GM21526 (cell line): ENCODE data around the gene DEFB119.
"Not testable (repeated sequence)": the region's sequence is repeated elsewhere in the genome, so short reads cannot be mapped to it uniquely, and the experiment has no call there.

Experiments used
- ATAC-seq: cut with Tn5 transposase; IDR thresholded peaks from one replicate; pipeline ENCODE4 v1.9.1; 2021; ENCODE audit warnings: moderate library complexity; ENCODE audit not compliant: unreplicated experiment, low FRiP score

The DEFB119 gene

GRCh38 chr20:31390490-31390889 is at the start of gene DEFB119:
TSS of gene DEFB119 (minus strand) at chr20:31390590. CDS start at chr20:31390483, 107 bp downstream.
- ATAC-seq: no peak

GRCh38 chr20:31430568-31431115 is 40.3 kb upstream of the DEFB119 start:
- no peak for ATAC-seq

DNA sequence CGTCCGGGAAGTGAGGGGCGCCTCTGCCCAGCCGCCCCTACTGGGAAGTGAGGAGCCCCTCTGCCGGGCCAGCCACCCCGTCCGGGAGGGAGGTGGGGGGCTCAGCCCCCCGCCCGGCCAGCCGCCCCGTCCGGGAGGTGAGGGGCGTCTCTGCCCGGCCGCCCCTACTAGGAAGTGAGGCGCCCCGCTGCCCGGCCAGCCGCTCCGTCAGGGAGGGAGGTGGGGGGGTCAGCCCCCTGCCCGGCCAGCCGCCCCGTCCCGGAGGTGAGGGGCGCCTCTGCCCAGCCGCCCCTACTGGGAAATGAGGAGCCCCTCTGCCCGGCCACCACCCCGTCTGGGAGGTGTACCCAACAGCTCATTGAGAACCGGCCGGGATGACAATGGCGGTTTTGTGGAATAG is 37.2 kb upstream of the DEFB119 start:
- not testable (repeated sequence) for ATAC-seq

DNA sequence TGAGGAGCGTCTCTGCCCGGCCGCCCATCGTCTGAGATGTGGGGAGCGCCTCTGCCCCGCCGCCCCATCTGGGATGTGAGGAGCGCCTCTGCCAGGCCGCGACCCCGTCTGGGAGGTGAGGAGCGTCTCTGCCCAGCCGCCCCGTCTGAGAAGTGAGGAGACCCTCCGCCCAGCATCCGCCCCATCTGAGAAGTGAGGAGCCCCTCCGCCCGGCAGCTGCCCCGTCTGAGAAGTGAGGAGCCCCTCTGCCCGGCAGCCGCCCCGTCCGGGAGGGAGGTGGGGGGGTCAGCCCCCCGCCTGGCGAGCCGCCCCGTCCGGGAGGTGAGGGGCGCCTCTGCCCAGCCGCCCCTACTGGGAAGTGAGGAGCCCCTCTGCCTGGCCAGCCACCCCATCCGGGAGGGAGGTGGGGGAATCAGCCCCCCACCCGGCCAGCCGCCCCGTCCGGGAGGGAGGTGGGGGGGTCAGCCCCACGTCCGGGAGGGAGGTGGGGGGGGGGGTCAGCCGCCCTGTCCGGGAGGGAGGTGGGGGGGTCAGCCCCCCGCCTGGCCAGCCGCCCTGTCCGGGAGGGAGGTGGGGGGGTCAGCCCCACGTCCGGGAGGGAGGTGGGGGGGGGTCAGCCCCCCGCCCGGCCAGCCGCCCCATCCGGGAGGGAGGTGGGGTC is 36.6 kb upstream of the DEFB119 start:
- ATAC-seq: not testable (repeated sequence)

DNA sequence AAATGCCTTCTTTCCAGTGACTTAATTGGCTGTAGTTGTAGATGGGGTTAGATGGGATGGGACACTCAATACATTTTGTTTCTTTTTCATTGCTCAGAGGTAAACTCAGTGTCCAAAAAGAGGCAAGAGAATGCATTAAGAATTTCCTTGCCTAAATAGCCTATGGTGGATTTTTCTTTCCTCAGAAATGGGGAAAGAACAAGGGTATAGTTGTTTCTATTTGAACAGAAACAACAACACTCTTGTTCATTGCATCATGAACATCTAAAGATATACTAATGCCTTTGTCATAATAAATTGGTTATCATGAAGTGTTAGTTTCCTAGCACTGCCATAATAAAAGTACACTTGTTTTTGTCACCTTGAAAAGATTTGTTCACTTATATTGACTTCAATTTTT is 35.4 kb upstream of the DEFB119 start:
- no peak for ATAC-seq

- no peak for ATAC-seq
Observed at GRCh38 chr20:31418307-31418706, 27.9 kb upstream of the DEFB119 start.

DNA sequence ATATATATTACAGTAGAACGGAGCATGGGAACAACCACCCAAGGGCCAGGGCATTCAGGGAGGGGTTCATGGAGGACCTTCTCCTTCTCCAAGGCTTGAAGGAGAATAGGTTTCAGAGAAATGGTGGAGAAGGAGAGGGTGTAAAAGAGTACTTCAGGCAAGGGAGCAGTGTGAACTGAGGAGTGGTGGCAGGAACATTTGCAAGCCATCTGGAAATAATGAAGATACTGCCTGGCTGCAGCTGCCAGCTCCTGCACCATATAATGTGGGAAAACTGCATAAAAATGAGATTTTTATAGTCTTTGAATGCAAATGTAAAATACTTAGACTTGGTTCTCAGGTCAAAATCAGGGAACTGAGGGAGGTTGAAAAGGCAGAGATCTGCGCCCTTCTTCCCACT is 25.3 kb upstream of the DEFB119 start:
- ATAC-seq: no peak

DNA sequence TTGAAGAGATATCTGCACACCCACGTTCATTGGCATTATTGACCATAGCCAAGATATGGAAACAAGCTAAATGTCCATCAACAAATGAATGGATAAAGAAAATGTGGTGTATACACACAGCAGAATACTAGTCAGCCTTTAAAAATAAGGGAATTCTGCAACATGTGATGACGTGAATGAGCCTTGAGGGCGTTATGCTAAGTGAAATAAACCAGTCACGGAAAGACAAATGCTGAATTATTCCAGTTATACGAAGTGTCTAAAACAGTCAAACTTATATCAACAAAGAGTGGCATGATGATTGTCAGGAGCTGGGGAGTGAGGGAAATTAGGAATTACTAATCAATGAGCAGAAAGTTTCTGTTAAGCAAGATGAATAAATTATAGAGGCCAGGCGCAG is 24.0 kb upstream of the DEFB119 start:
- ATAC-seq: no peak

- no peak for ATAC-seq
Observed at GRCh38 chr20:31410011-31410410, 19.6 kb upstream of the DEFB119 start.

GRCh38 chr20:31406115-31406514 is 15.7 kb upstream of the DEFB119 start, which contains the start of gene DEFB121:
TSS of gene DEFB121 (minus strand) at chr20:31406215. CDS start at chr20:31406152, 63 bp downstream.
- no peak for ATAC-seq

DNA sequence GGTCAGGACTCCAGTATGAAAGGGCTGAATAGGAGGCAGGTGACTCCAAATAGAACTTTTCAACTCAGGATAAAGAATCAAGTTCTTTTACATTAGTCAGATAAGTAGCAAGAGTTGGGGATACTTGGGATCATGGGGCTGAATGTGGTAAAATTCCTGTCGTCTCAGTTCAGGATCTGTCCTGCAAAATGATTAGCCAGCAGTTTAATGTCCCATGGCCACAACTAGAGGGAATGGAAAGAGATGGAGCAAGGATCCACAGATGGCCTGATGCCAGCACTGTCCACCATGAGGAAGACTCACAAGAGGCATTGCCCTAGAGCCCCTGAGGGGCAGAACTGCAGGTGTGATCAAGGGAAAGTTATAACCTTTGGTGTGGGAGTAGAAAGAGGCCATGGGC is 13.5 kb upstream of the DEFB119 start:
- no peak for ATAC-seq

GRCh38 chr20:31394900-31395299 is 4.5 kb upstream of the DEFB119 start:
- ATAC-seq: no peak

DNA sequence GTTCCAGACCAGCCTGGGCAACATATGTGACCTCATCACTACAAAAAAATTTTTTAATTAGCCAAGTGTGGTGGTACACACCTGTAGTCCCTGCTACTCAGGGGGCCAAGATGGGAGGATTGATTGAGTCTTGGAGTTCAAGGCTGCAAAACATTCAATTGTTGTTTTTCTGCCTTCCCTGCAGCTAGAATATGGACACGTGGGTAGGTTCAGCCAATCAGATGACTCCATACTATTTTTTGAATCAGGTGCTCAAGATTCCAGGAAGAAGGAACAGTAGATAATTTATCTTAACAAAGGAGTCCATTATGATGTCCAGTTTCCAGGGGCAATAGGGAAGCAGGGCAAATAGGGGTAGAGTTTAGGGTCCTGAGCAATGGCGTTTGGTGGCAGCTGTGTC is 2.4 kb upstream of the DEFB119 start:
- ATAC-seq: no peak

DNA sequence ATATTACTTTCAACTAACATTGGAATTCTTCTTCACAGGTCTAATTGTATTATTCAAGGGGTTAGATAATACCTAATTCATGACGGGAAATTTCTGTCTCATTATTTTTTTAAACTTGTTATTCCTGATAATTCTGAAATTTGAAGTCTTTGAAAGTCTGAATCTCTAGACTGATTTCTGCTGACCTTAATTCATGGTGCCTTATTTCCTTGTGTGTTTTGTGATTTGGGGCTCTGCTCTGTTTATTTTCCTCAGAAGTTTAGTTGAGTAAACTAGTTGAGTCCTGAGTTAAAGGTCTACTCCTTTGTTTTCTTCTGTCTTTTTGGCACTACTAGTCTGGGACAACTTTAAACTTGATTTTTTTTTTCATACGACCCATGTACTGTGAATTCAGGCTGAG is 16.0 kb downstream of the DEFB119 start:
- ATAC-seq: no peak

DNA sequence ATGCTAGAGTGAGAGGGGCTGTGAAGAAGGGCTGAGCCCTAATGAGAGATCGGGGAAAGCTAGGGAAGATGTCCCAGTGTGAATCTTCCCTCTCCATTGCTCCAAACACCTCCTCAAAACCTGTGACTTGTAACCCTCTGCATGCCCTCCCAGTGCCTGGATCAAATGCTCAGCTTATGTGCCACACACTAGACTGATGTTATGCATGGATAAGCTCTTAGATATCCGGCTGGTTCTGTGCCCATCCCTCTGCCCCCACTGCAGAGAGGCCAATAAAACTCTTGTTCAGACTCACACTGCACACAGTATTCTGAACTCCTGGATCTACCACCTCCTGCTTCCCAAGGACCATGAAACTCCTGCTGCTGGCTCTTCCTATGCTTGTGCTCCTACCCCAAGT is 22.1 kb downstream of the DEFB119 start, which contains the start of gene DEFB118:
Gene DEFB118, plus strand, starts transcription at position 301 of the 400 bp plus-strand sequence. Its CDS starts 50 bp downstream, at position 351.
- ATAC-seq: no peak

DNA sequence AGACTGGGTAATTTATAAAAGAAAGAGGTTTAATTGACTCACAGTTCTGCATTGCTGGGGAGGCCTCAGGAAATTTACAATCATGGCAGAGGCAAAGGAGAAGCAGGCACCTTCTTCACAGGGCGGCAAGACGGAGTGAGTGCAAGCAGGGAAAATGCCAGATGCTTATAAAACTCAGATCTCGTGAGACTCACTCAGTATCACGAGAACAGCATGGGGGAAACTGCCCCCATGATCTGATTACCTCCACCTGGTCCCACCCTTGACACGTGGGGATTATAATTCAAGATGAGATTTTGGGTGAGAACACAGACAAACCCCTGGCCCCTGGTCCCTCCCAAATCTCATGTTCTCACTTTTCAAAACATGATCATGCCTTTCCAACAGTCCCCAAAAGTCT is 26.1 kb downstream of the DEFB119 start:
- not testable (repeated sequence) for ATAC-seq

- ATAC-seq: no peak
Observed at GRCh38 chr20:31363295-31363694, 27.1 kb downstream of the DEFB119 start.

- no peak for ATAC-seq
Observed at GRCh38 chr20:31355981-31356380, 34.4 kb downstream of the DEFB119 start.

GRCh38 chr20:31341470-31341869 is 48.9 kb downstream of the DEFB119 start:
- no peak for ATAC-seq

- ATAC-seq: no peak
Observed at GRCh38 chr20:31330893-31331292, 59.5 kb downstream of the DEFB119 start.
